GM12801 (cell line): ENCODE results near the gene FXYD3.

Experiments
- CTCF ChIP-seq: IDR thresholded peaks from one replicate; pipeline ENCODE4 v1.5.1; 2011; ENCODE audit warnings: control low read depth; ENCODE audit not compliant: insufficient read length; ENCODE audit errors: extremely low read depth

Gene FXYD3

GRCh38 chr19:35125749-35126623 lies 10.4 kb downstream of the FXYD3 start:
- TF ChIP-seq CTCF: no peak

GRCh38 chr19:35126624-35126959 lies 11.0 kb downstream of the FXYD3 start:
- TF ChIP-seq CTCF: no peak

- TF ChIP-seq CTCF: no peak
Measured at GRCh38 chr19:35127871-35128270, 12.2 kb downstream of the FXYD3 start.

- no peak for TF ChIP-seq CTCF
Measured at GRCh38 chr19:35128398-35129057, 12.9 kb downstream of the FXYD3 start.

GRCh38 chr19:35130761-35131720 lies 15.4 kb downstream of the FXYD3 start:
- TF ChIP-seq CTCF: no peak

- TF ChIP-seq CTCF: no peak
Measured at GRCh38 chr19:35132254-35132653, 16.6 kb downstream of the FXYD3 start.

GRCh38 chr19:35133826-35134225 lies 18.2 kb downstream of the FXYD3 start:
- no peak for TF ChIP-seq CTCF
